ENCODE measurements around the gene MTMR3.

- TF ChIP-seq, protein P1, sequence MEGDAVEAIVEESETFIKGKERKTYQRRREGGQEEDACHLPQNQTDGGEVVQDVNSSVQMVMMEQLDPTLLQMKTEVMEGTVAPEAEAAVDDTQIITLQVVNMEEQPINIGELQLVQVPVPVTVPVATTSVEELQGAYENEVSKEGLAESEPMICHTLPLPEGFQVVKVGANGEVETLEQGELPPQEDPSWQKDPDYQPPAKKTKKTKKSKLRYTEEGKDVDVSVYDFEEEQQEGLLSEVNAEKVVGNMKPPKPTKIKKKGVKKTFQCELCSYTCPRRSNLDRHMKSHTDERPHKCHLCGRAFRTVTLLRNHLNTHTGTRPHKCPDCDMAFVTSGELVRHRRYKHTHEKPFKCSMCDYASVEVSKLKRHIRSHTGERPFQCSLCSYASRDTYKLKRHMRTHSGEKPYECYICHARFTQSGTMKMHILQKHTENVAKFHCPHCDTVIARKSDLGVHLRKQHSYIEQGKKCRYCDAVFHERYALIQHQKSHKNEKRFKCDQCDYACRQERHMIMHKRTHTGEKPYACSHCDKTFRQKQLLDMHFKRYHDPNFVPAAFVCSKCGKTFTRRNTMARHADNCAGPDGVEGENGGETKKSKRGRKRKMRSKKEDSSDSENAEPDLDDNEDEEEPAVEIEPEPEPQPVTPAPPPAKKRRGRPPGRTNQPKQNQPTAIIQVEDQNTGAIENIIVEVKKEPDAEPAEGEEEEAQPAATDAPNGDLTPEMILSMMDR (conservative IDR thresholded peaks at IDR 0.05; ENCODE audit: low read length): no peak
- no peak for TF ChIP-seq EZH2phosphoT487 (IDR thresholded peaks at IDR 0.05; ENCODE audit: borderline replicate concordance, low read depth, low read length)
Measured at GRCh38 chr22:29964776-29965175, 81.8 kb downstream of the MTMR3 start.

Measured in OCI-LY7 (cell line).